NT2/D1 (cell line): ENCODE measurements around the gene FOXP1.

Experiments
- SUZ12 ChIP-seq: IDR thresholded peaks from 2 replicates; pipeline ENCODE4 v1.6.1; 2011; ENCODE audit not compliant: insufficient read length, insufficient read depth; ENCODE audit errors: extremely low read depth
- ZNF274 ChIP-seq: IDR thresholded peaks from 2 replicates; pipeline ENCODE4 v1.6.1; 2011; ENCODE audit warnings: mild to moderate bottlenecking, low read depth, low read length

- TF ChIP-seq ZNF274, result no peak
- no peak for TF ChIP-seq SUZ12
Observed at GRCh38 chr3:71065764-71066013, 517.8 kb downstream of the FOXP1 start.
